Fibroblast of skin of left biceps (primary cell): ENCODE data around the gene GSG1L.

Experiments used
- DNase-seq, 2 experiments: peaks; one replicate each; pipeline ENCODE4 v3.0.0-alpha.2; 2013; ENCODE audit warnings: low read depth in 2 of 2

GSG1L gene

DNA sequence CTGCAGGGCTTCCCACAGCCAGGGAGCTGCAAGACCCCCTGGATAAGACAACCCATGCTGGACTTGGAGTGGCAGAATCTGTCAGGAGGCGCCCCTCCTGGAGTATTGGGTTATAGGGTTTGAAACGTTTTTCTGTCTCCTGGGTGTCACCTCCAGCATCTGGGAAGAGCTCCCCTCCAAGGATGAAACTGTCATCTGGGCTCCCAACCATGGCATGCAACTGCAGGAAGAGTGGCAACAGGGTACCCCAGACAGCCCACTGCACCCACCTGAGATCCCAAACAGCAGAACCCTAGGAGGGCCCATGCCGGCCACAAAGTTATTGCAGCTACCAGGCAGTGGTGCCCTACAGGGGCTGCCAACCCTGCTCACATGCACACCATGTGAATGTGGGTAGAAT lies 636 bp upstream of the GSG1L start:
- DNase-seq, result no peak

- DNase-seq, result no peak
Observed at GRCh38 chr16:28062847-28063521, 530 bp downstream of the GSG1L start.

GRCh38 chr16:28062261-28062846 lies 1.2 kb downstream of the GSG1L start:
- DNase-seq, result no peak

GRCh38 chr16:28061352-28062101 lies 2.0 kb downstream of the GSG1L start:
- no peak for DNase-seq

GRCh38 chr16:28059841-28060575 lies 3.5 kb downstream of the GSG1L start:
- no peak for DNase-seq

GRCh38 chr16:28058839-28059589 lies 4.5 kb downstream of the GSG1L start:
- DNase-seq, result no peak

GRCh38 chr16:28057949-28058348 lies 5.6 kb downstream of the GSG1L start:
- DNase-seq, result no peak

GRCh38 chr16:28053461-28053860 lies 10.1 kb downstream of the GSG1L start:
- no peak for DNase-seq

- DNase-seq, result no peak
Observed at GRCh38 chr16:28052274-28053128, 11.0 kb downstream of the GSG1L start.

DNA sequence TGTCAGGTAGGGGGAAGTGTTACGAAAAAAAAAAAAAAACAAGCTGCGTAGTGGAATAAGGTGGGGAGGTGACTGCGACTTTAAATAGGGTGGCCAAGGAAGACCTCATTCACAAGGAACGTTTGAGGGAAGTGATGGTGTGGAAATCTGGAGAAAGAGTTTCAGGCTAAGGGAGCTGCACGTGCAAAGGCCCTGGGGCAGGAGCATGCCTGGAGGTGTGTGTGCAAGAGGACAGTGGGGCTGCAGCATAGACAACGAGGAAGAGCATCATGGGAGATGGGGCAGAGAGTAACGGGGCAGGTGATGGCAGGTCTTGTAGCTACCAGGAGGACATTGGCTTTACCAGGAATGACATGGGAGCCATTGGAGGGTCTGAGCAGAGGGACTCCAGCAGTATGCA lies 12.0 kb downstream of the GSG1L start:
- no peak for DNase-seq

DNA sequence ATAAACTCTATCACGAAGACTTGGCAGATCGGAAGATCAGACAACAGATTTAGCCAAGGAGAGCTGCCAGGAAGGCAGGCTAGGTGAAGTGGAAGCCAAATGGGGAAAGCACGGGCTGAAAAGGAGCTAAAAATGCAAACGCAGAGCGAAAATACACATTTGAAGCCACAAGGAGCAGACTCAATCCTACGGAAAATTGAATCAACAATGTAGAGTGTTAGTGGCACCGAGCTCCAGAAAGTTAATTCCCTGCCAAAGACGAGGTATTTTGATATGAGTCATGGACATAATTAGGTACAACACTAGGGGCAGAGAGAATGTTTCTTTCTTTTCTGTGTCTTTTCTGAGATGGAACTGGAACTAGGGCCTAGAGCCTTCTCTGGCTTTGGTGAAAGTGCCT lies 20.7 kb downstream of the GSG1L start:
- no peak for DNase-seq

- DNase-seq, result no peak
Observed at GRCh38 chr16:28041615-28042014, 21.9 kb downstream of the GSG1L start.

DNA sequence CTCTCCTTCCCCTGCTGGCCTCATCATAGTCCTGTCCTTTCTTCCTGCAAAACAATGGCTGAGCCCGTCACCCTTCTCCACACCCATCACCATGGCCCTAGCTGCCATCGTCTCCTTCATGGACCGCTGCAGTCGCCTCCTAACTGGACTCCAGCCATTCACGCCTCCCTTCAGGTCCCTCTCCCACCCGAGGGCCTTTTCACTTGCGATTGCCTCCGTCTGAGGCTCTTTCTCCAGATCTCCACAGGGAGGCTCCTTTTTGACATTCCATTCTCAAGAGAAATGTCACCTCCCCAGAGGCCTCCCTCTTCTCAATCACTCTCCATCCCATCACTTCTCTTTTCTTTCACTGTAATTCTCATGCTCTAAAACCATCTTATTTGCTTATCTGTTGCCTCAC lies 23.5 kb downstream of the GSG1L start:
- DNase-seq, result no peak

DNA sequence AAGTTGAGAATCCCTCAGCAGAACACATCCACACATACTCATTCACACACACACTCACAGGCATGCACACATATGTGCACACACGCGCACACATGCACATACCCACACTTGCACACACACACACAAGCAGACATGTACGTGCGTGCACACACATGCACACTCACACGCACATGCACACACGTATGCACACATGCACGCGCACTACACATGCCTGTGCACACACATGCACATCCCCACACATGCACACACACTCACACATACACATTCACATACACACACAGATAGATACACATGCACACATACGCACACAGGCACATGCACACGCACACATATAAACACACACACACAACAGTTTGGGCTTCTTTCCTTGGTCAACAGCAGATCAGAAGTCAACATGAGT lies 24.0 kb downstream of the GSG1L start:
- DNase-seq, result no peak

- no peak for DNase-seq
Observed at GRCh38 chr16:28038409-28038808, 25.1 kb downstream of the GSG1L start.

GRCh38 chr16:28035866-28036393 lies 27.6 kb downstream of the GSG1L start:
- DNase-seq, result no peak

- no peak for DNase-seq
Observed at GRCh38 chr16:28033870-28034269, 29.6 kb downstream of the GSG1L start.

GRCh38 chr16:28029387-28030002 lies 34.0 kb downstream of the GSG1L start:
- DNase-seq, result no peak

DNA sequence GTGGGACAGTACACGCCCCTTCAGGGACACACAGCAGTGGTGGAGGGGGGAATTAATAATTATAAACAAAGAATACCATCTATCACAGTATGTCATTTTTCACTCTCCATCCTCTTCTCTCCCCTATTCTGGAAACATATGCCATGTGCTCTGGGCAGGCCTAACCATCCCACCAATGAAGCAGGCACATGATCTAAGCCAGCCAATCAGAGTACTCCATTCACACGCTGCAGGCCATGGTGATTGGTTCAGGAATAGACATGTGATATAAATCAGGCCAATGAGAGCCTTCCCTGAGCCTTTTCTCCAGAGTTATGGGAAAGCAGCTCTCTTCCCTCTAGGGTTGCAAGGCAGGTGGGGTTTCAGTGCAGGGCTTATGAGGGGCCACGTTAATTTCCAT lies 36.5 kb downstream of the GSG1L start:
- DNase-seq, result no peak

- DNase-seq, result no peak
Observed at GRCh38 chr16:28025631-28026030, 37.9 kb downstream of the GSG1L start.
